GM12864 (cell line): Measurements from ENCODE around the gene SAMD14.

Source experiments
- DNase-seq: peaks from one replicate; pipeline ENCODE4 v3.0.0-alpha.2; 2011; ENCODE audit warnings: low read depth
- H3K4me3 ChIP-seq: 2 replicates; pipeline ENCODE4 v1.5.1; 2011; ENCODE audit warnings: mild to moderate bottlenecking, low read depth, low read length, control low read depth
- CTCF ChIP-seq: IDR thresholded peaks from 2 replicates; pipeline ENCODE4 v1.5.1; 2011; ENCODE audit warnings: low read depth, mild to moderate bottlenecking, moderate library complexity, low read length, control low read depth, inconsistent platforms; ENCODE audit errors: missing control alignments

Gene SAMD14

GRCh38 chr17:50094243-50094752 is 35.7 kb downstream of the SAMD14 start:
- peak overlapping the region; percentile 55 for H3K4me3 ChIP-seq
- peak; percentile 57 for DNase-seq
- TF ChIP-seq CTCF = peak; percentile 75

- DNase-seq = no peak
- no peak for TF ChIP-seq CTCF
- H3K4me3 ChIP-seq = no peak overlapping the region
These were observed 36.2 kb downstream of the SAMD14 start for GRCh38 chr17:50093807-50094206.

- no peak for DNase-seq
- no peak overlapping the region for H3K4me3 ChIP-seq
- no peak for TF ChIP-seq CTCF
These were observed 36.7 kb downstream of the SAMD14 start for GRCh38 chr17:50093246-50093645.

GRCh38 chr17:50091918-50092285 is 38.1 kb downstream of the SAMD14 start:
- H3K4me3 ChIP-seq = no peak overlapping the region
- no peak for TF ChIP-seq CTCF

GRCh38 chr17:50090971-50091917 is 38.7 kb downstream of the SAMD14 start:
- no peak for DNase-seq
- no peak overlapping the region for H3K4me3 ChIP-seq
- no peak for TF ChIP-seq CTCF

More at GRCh38 chr17:50091918-50092285, 38.1 kb downstream of the SAMD14 start:
- no peak for DNase-seq

GRCh38 chr17:50090071-50090470 is 39.9 kb downstream of the SAMD14 start:
- TF ChIP-seq CTCF = no peak
- DNase-seq = no peak

More at GRCh38 chr17:50090071-50090470, 39.9 kb downstream of the SAMD14 start:
- no peak overlapping the region for H3K4me3 ChIP-seq
